ENCODE results near the gene DOCK1.

- TF ChIP-seq, protein P1, sequence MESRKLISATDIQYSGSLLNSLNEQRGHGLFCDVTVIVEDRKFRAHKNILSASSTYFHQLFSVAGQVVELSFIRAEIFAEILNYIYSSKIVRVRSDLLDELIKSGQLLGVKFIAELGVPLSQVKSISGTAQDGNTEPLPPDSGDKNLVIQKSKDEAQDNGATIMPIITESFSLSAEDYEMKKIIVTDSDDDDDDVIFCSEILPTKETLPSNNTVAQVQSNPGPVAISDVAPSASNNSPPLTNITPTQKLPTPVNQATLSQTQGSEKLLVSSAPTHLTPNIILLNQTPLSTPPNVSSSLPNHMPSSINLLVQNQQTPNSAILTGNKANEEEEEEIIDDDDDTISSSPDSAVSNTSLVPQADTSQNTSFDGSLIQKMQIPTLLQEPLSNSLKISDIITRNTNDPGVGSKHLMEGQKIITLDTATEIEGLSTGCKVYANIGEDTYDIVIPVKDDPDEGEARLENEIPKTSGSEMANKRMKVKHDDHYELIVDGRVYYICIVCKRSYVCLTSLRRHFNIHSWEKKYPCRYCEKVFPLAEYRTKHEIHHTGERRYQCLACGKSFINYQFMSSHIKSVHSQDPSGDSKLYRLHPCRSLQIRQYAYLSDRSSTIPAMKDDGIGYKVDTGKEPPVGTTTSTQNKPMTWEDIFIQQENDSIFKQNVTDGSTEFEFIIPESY (IDR thresholded peaks at IDR 0.05; ENCODE audit: borderline replicate concordance, low read depth): no peak
- TF ChIP-seq RCOR1 (IDR thresholded peaks at IDR 0.05; ENCODE audit: low read length) (no peak), CTCF (IDR thresholded peaks at IDR 0.05) (no peak), MEF2A (IDR thresholded peaks at IDR 0.05; ENCODE audit: borderline replicate concordance, low read depth) (no peak), RFX5 (IDR thresholded peaks at IDR 0.05; ENCODE audit: low read length) (no peak), TAF1 (IDR thresholded peaks at IDR 0.05; ENCODE audit: borderline replicate concordance, low read depth, low read length) (no peak), TCF12 (IDR thresholded peaks at IDR 0.05) (no peak), EZH2phosphoT487 (IDR thresholded peaks at IDR 0.05; ENCODE audit: borderline replicate concordance, low read depth) (no peak)
Observed at GRCh38 chr10:127194111-127194510, 288.9 kb downstream of the DOCK1 start.

Measured in SK-N-SH (cell line).